ENCODE results near the gene STYK1. TPM values are rescaled to one million over a fixed set of nuclear protein-coding genes. Genes with fewer than 3 reads are reported as not detected.
"Not testable (repeated sequence)": the region's sequence is repeated elsewhere in the genome, so short reads cannot be mapped to it uniquely, and the experiment has no call there.

Gene STYK1
- total and polyA plus RNA-seq, 4 donors, result 0.03 to 1.3 (median 0.08) TPM; not detected in 1

- WGBS, result 82% methylated on average over 2 of the region's 2 CpGs
- H3K36me3 ChIP-seq (ENCODE audit: control insufficient read depth in 4 of 4, insufficient read depth in 3 of 4, low read depth in 1 of 4, low read length in 3 of 4), result no peaks in the 10 kb centered on the region
- H3K9me3 ChIP-seq (ENCODE audit: control insufficient read depth in 4 of 4, low read length in 3 of 4), result no peaks in the 10 kb centered on the region
- H3K27me3 ChIP-seq (ENCODE audit: control insufficient read depth in 4 of 4, insufficient read depth in 4 of 4, low read length in 3 of 4), result no peaks in the 10 kb centered on the region
- TF ChIP-seq TAF1 (conservative IDR thresholded peaks at IDR 0.05), result no peak
- TF ChIP-seq REST (IDR thresholded peaks at IDR 0.05), result no peak
- TF ChIP-seq YY1 (IDR thresholded peaks at IDR 0.05), result no peak
- TF ChIP-seq FOXA1 (IDR thresholded peaks at IDR 0.05), result no peak
- no peak for TF ChIP-seq ATF3 (IDR thresholded peaks at IDR 0.05)
- TF ChIP-seq CTCF (IDR thresholded peaks at IDR 0.05; ENCODE audit: low read depth, low read length, missing input control), result no peak
- TF ChIP-seq NR2F2 (IDR thresholded peaks at IDR 0.05), result no peak
- H3K4me1 ChIP-seq (ENCODE audit: control insufficient read depth in 4 of 4, insufficient read depth in 4 of 4, low read length in 3 of 4), result no peaks in the 10 kb centered on the region
- no peak overlapping the region for H3K27ac ChIP-seq (ENCODE audit: low read depth in 1 of 2, low read length in 2 of 2)
- no peak overlapping the region for H3K9ac ChIP-seq (ENCODE audit: low read depth in 1 of 2, low read length in 2 of 2)
- no peak overlapping the region for H3K4me3 ChIP-seq (ENCODE audit: low read depth in 1 of 3, low read length in 3 of 3)
- no peak for DNase-seq (ENCODE audit: low spot score)
Measured at GRCh38 chr12:10574307-10574706, 99.5 kb downstream of the STYK1 start.

- H3K27ac ChIP-seq (ENCODE audit: low read depth in 1 of 2, low read length in 2 of 2); H3K4me1 ChIP-seq (ENCODE audit: control insufficient read depth in 4 of 4, insufficient read depth in 4 of 4, low read length in 3 of 4); H3K9ac ChIP-seq (ENCODE audit: low read depth in 1 of 2, low read length in 2 of 2); H3K27me3 ChIP-seq (ENCODE audit: control insufficient read depth in 4 of 4, insufficient read depth in 4 of 4, low read length in 3 of 4); H3K4me3 ChIP-seq (ENCODE audit: low read depth in 1 of 3, low read length in 3 of 3); H3K36me3 ChIP-seq (ENCODE audit: control insufficient read depth in 4 of 4, insufficient read depth in 3 of 4, low read depth in 1 of 4, low read length in 3 of 4); H3K9me3 ChIP-seq (ENCODE audit: control insufficient read depth in 4 of 4, low read length in 3 of 4); DNase-seq (ENCODE audit: low spot score): not testable (repeated sequence)
- WGBS, result 52% methylated on average over 3 of the region's 3 CpGs
Measured at GRCh38 chr12:10572021-10572490, 101.8 kb downstream of the STYK1 start.

GRCh38 chr12:10571141-10571540 lies 102.7 kb downstream of the STYK1 start:
- Histone ChIP-seq H3K27ac (ENCODE audit: low read depth in 1 of 2, low read length in 2 of 2) (no peak overlapping the region), H3K4me1 (ENCODE audit: control insufficient read depth in 4 of 4, insufficient read depth in 4 of 4, low read length in 3 of 4) (no peaks in the 10 kb centered on the region), H3K27me3 (ENCODE audit: control insufficient read depth in 4 of 4, insufficient read depth in 4 of 4, low read length in 3 of 4) (no peaks in the 10 kb centered on the region), H3K36me3 (ENCODE audit: control insufficient read depth in 4 of 4, insufficient read depth in 3 of 4, low read depth in 1 of 4, low read length in 3 of 4) (no peaks in the 10 kb centered on the region), H3K9ac (ENCODE audit: low read depth in 1 of 2, low read length in 2 of 2) (no peak overlapping the region), H3K9me3 (ENCODE audit: control insufficient read depth in 4 of 4, low read length in 3 of 4) (no peaks in the 10 kb centered on the region), H3K4me3 (ENCODE audit: low read depth in 1 of 3, low read length in 3 of 3) (no peak overlapping the region)
- DNase-seq (ENCODE audit: low spot score), result no peak
- 88% methylated on average over 11 of the region's 11 CpGs for WGBS
- TF ChIP-seq GABPA (IDR thresholded peaks at IDR 0.05 in 1 of 2, conservative IDR thresholded peaks at IDR 0.05 in 1 of 2), result no peak
- TF ChIP-seq YY1 (IDR thresholded peaks at IDR 0.05), result no peak
- TF ChIP-seq JUND (IDR thresholded peaks at IDR 0.05), result no peak
- no peak for TF ChIP-seq CTCF (IDR thresholded peaks at IDR 0.05; ENCODE audit: low read depth, low read length, missing input control)
- TF ChIP-seq REST (IDR thresholded peaks at IDR 0.05), result no peak
- no peak for TF ChIP-seq ATF3 (IDR thresholded peaks at IDR 0.05)
- TF ChIP-seq HNF4G (IDR thresholded peaks at IDR 0.05), result no peak
- TF ChIP-seq TAF1 (conservative IDR thresholded peaks at IDR 0.05), result no peak
- no peak for TF ChIP-seq RXRA (IDR thresholded peaks at IDR 0.05)
- TF ChIP-seq SP1 (IDR thresholded peaks at IDR 0.05), result no peak
- TF ChIP-seq RAD21 (IDR thresholded peaks at IDR 0.05), result no peak
- no peak for TF ChIP-seq FOXA1 (IDR thresholded peaks at IDR 0.05)
- TF ChIP-seq EGR1 (IDR thresholded peaks at IDR 0.05; ENCODE audit: low read depth in 2 of 2), result no peak
- TF ChIP-seq NR2F2 (IDR thresholded peaks at IDR 0.05), result no peak
- no peak for TF ChIP-seq MAX (IDR thresholded peaks at IDR 0.05)

All from liver (tissue), 9 donors.